HepG2 (cell line): Measurements from ENCODE around the gene RRP12. TPM values are rescaled to one million over a fixed set of nuclear protein-coding genes. Genes with fewer than 3 reads are reported as not detected.

Experiments
- GATA4 ChIP-seq: sonication (generic); IDR thresholded peaks from 2 replicates; pipeline ENCODE4 v1.6.1; 2016; ENCODE audit warnings: antibody characterized with exemption, low read depth, borderline replicate concordance
- NCOA1 ChIP-seq: sonication (generic); formaldehyde crosslinking; IDR thresholded peaks from 2 replicates; pipeline ENCODE4 v1.9.0; 2021; ENCODE audit warnings: missing genetic modification reagents
- PAX8 ChIP-seq: sonication (generic); formaldehyde crosslinking; IDR thresholded peaks from 2 replicates; pipeline ENCODE4 v1.8.0; 2022; ENCODE audit warnings: mild to moderate bottlenecking, missing genetic modification reagents, borderline replicate concordance
- RBFOX2 ChIP-seq: fragments of 200-400 bp; formaldehyde crosslinking; IDR thresholded peaks from 2 replicates; pipeline ENCODE4 v1.6.1; 2017; ENCODE audit warnings: low read depth, mild to moderate bottlenecking, low read length
- TSC22D2 ChIP-seq: sonication (generic); formaldehyde crosslinking; IDR thresholded peaks from 2 replicates; pipeline ENCODE4 v1.5.1; 2020; ENCODE audit warnings: missing genetic modification reagents, mild to moderate bottlenecking, borderline replicate concordance
- USF2 ChIP-seq, 2 experiments: sonication (generic) in 1 of 2; formaldehyde crosslinking in 1 of 2; IDR thresholded peaks; 2 replicates each; pipeline versions ENCODE4 v1.5.1 to v1.6.1; 2011 to 2020; ENCODE audit warnings: borderline replicate concordance in 1 of 2, low read depth in 1 of 2, low read length in 1 of 2, mild to moderate bottlenecking in 1 of 2, missing genetic modification reagents in 1 of 2, moderate library complexity in 1 of 2
- ZC3H4 ChIP-seq: sonication (generic); formaldehyde crosslinking; IDR thresholded peaks from 2 replicates; pipeline ENCODE4 v1.4.0; 2020; ENCODE audit warnings: missing genetic modification reagents, borderline replicate concordance
- ZNF12 ChIP-seq: sonication (generic); formaldehyde crosslinking; IDR thresholded peaks from 2 replicates; pipeline ENCODE4 v1.5.0; 2020; ENCODE audit warnings: missing genetic modification reagents
- ZNF124 ChIP-seq: sonication (generic); formaldehyde crosslinking; IDR thresholded peaks from 2 replicates; pipeline ENCODE4 v1.4.0; 2020; ENCODE audit warnings: missing genetic modification reagents
- ZNF264 ChIP-seq: sonication (generic); formaldehyde crosslinking; IDR thresholded peaks from 2 replicates; pipeline ENCODE4 v1.4.0; 2020; ENCODE audit warnings: missing genetic modification reagents
- ZNF333 ChIP-seq: sonication (generic); formaldehyde crosslinking; IDR thresholded peaks from 2 replicates; pipeline ENCODE4 v1.4.0; 2020; ENCODE audit warnings: mild to moderate bottlenecking, missing genetic modification reagents, borderline replicate concordance
- ZNF34 ChIP-seq: sonication (generic); formaldehyde crosslinking; IDR thresholded peaks from 2 replicates; pipeline ENCODE4 v1.4.0; 2020; ENCODE audit warnings: mild to moderate bottlenecking, missing genetic modification reagents, borderline replicate concordance
- ZNF383 ChIP-seq: sonication (generic); formaldehyde crosslinking; IDR thresholded peaks from 2 replicates; pipeline ENCODE4 v1.4.0; 2020; ENCODE audit warnings: missing genetic modification reagents, mild to moderate bottlenecking, borderline replicate concordance
- ZNF572 ChIP-seq: sonication (generic); formaldehyde crosslinking; IDR thresholded peaks from 2 replicates; pipeline ENCODE4 v1.5.1; 2020; ENCODE audit warnings: mild to moderate bottlenecking, missing genetic modification reagents
- ZNF678 ChIP-seq: sonication (generic); formaldehyde crosslinking; IDR thresholded peaks from 2 replicates; pipeline ENCODE4 v1.4.0; 2020; ENCODE audit warnings: mild to moderate bottlenecking, missing genetic modification reagents
- polyA plus RNA-seq, 8 experiments: library from polyadenylated mRNA; depleted of rRNA in 3 of 8; stranded (reverse) in 7 of 8; unstranded in 1 of 8; fragments of >200 nt; fragmentation: Illumina TruSeq in 4 of 8; extraction: Trizol in 4 of 8; gene quantifications; 2 replicates each; pipeline versions ENCODE4 v1.2.1 to v1.2.3, GENCODE V29; 2011 to 2016; ENCODE audit warnings: low read depth in 4 of 8, missing spikeins in 1 of 8, mixed read lengths in 1 of 8; ENCODE audit not compliant: insufficient read depth in 1 of 8
- total RNA-seq, 5 experiments: library from RNA; depleted of rRNA; stranded (reverse); fragments of >200 nt; fragmentation: Illumina TruSeq; extraction: Trizol; gene quantifications; 2 replicates each; pipeline ENCODE4 v1.2.3, GENCODE V29; 2016; ENCODE audit warnings: low read depth in 1 of 5
- TF ChIP-seq, protein P1 (sequence below): sonication (generic); formaldehyde crosslinking; IDR thresholded peaks from 2 replicates; pipeline ENCODE4 v1.8.1; 2023; ENCODE audit warnings: mild to moderate bottlenecking, missing genetic modification reagents, borderline replicate concordance
- TF ChIP-seq, protein P2 (sequence below): sonication (generic); formaldehyde crosslinking; IDR thresholded peaks from 2 replicates; pipeline ENCODE4 v1.5.1; 2020; ENCODE audit warnings: mild to moderate bottlenecking, moderate library complexity, missing genetic modification reagents
- TF ChIP-seq, protein P3 (sequence below): fragments of 450-650 bp; IDR thresholded peaks from 2 replicates; pipeline ENCODE4 v1.6.1; 2017
- TF ChIP-seq, protein P4 (sequence below): sonication (generic); formaldehyde crosslinking; IDR thresholded peaks from 2 replicates; pipeline ENCODE4 v1.4.0; 2020; ENCODE audit warnings: missing genetic modification reagents, borderline replicate concordance

The RRP12 gene
- total and polyA plus RNA-seq, 2 of the 13 experiments (the other 11 are each of a cell fraction or from before 2014, with no cell fraction given): 13.2 to 39.4 TPM

DNA sequence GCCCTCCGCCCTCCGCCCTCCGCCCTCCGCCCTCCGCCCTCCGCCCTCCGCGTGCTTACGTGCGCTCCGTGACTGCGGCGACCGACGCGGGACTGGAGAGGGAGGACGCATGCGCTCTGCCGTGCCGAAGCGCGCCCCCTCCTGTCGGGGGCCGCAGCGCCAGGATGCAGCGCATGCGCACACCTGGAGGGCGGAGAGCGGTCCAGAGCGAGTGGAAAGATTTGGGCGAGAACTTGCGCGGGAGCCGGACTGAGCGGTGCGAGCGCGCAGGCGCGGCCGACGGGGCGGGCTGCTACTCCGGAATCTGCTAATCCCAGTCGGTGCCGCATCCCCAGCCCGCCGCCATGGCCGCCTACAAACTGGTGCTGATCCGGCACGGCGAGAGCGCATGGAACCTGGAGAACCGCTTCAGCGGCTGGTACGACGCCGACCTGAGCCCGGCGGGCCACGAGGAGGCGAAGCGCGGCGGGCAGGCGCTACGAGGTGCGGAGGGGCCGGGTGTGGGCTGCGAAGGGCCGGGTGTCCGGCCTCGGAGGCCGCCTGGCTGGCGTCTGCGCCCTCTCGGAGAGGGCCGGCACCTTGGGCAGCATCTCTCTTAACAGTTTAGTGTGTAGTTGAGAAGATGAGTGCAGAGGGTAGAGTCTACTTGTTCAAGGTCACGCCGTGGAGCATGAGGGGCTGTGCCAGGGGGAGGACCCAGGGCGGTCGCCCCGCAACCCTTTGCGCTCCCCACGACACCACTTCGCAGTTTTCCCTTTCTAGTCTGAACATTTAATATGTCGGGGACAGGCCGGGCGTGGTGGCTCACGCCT, 25.0 kb upstream of the RRP12 start, which contains the start of gene PGAM1 (continued):
- 0 out of 2 replicates have a peak, but pooled peaks have one; percentile 57 for TF ChIP-seq NCOA1 (CRISPR knock-in tag)
- TF ChIP-seq GATA4: no peak
- no peak for TF ChIP-seq TSC22D2 (CRISPR knock-in tag)
- TF ChIP-seq RBFOX2: peak; percentile 97
- no peak for TF ChIP-seq USF2 (IDR thresholded peaks at IDR 0.05; ENCODE audit: low read depth, low read length)
- TF ChIP-seq USF2 (CRISPR knock-in tag; IDR thresholded peaks at IDR 0.05; ENCODE audit: borderline replicate concordance): no peak
- TF ChIP-seq ZNF124 (CRISPR knock-in tag): no peak
- no peak for TF ChIP-seq ZNF12 (CRISPR knock-in tag)
- no peak for TF ChIP-seq ZNF572
- TF ChIP-seq, protein P1, sequence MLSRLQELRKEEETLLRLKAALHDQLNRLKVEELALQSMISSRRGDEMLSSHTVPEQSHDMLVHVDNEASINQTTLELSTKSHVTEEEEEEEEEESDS (CRISPR knock-in tag): no peak
- no peak for TF ChIP-seq PAX8 (CRISPR knock-in tag)
- no peak for TF ChIP-seq ZNF333
- no peak for TF ChIP-seq ZNF383 (CRISPR knock-in tag)
- peak; percentile 54; the same call in 1 of the 2 replicates for TF ChIP-seq ZNF264
- TF ChIP-seq, protein P2, sequence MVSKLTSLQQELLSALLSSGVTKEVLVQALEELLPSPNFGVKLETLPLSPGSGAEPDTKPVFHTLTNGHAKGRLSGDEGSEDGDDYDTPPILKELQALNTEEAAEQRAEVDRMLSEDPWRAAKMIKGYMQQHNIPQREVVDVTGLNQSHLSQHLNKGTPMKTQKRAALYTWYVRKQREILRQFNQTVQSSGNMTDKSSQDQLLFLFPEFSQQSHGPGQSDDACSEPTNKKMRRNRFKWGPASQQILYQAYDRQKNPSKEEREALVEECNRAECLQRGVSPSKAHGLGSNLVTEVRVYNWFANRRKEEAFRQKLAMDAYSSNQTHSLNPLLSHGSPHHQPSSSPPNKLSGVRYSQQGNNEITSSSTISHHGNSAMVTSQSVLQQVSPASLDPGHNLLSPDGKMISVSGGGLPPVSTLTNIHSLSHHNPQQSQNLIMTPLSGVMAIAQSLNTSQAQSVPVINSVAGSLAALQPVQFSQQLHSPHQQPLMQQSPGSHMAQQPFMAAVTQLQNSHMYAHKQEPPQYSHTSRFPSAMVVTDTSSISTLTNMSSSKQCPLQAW (CRISPR knock-in tag): 0 out of 2 replicates have a peak, but pooled peaks have one; percentile 26
- TF ChIP-seq, protein P3, sequence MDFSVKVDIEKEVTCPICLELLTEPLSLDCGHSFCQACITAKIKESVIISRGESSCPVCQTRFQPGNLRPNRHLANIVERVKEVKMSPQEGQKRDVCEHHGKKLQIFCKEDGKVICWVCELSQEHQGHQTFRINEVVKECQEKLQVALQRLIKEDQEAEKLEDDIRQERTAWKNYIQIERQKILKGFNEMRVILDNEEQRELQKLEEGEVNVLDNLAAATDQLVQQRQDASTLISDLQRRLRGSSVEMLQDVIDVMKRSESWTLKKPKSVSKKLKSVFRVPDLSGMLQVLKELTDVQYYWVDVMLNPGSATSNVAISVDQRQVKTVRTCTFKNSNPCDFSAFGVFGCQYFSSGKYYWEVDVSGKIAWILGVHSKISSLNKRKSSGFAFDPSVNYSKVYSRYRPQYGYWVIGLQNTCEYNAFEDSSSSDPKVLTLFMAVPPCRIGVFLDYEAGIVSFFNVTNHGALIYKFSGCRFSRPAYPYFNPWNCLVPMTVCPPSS: no peak
- TF ChIP-seq ZNF34: no peak
- no peak for TF ChIP-seq ZC3H4 (CRISPR knock-in tag)
- no peak for TF ChIP-seq ZNF678 (CRISPR knock-in tag)
- TF ChIP-seq, protein P4, sequence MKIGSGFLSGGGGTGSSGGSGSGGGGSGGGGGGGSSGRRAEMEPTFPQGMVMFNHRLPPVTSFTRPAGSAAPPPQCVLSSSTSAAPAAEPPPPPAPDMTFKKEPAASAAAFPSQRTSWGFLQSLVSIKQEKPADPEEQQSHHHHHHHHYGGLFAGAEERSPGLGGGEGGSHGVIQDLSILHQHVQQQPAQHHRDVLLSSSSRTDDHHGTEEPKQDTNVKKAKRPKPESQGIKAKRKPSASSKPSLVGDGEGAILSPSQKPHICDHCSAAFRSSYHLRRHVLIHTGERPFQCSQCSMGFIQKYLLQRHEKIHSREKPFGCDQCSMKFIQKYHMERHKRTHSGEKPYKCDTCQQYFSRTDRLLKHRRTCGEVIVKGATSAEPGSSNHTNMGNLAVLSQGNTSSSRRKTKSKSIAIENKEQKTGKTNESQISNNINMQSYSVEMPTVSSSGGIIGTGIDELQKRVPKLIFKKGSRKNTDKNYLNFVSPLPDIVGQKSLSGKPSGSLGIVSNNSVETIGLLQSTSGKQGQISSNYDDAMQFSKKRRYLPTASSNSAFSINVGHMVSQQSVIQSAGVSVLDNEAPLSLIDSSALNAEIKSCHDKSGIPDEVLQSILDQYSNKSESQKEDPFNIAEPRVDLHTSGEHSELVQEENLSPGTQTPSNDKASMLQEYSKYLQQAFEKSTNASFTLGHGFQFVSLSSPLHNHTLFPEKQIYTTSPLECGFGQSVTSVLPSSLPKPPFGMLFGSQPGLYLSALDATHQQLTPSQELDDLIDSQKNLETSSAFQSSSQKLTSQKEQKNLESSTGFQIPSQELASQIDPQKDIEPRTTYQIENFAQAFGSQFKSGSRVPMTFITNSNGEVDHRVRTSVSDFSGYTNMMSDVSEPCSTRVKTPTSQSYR: no peak
